DOHH2 (cell line): Measurements from ENCODE around the gene DLGAP1.

Source experiments
- CTCF ChIP-seq: fragments of 200-600 bp; sonication (generic); IDR thresholded peaks from one replicate; pipeline ENCODE4 v1.5.1; 2014; ENCODE audit warnings: antibody characterized with exemption, mild to moderate bottlenecking, low read depth, low read length; ENCODE audit not compliant: poor library complexity, severe bottlenecking
- EZH2phosphoT487 ChIP-seq: fragments of 200-600 bp; sonication (generic); IDR thresholded peaks from 2 replicates; pipeline ENCODE4 v1.6.1; 2017; ENCODE audit warnings: borderline replicate concordance, mild to moderate bottlenecking, antibody characterized with exemption, low read length, moderate library complexity, mixed read lengths

DNA sequence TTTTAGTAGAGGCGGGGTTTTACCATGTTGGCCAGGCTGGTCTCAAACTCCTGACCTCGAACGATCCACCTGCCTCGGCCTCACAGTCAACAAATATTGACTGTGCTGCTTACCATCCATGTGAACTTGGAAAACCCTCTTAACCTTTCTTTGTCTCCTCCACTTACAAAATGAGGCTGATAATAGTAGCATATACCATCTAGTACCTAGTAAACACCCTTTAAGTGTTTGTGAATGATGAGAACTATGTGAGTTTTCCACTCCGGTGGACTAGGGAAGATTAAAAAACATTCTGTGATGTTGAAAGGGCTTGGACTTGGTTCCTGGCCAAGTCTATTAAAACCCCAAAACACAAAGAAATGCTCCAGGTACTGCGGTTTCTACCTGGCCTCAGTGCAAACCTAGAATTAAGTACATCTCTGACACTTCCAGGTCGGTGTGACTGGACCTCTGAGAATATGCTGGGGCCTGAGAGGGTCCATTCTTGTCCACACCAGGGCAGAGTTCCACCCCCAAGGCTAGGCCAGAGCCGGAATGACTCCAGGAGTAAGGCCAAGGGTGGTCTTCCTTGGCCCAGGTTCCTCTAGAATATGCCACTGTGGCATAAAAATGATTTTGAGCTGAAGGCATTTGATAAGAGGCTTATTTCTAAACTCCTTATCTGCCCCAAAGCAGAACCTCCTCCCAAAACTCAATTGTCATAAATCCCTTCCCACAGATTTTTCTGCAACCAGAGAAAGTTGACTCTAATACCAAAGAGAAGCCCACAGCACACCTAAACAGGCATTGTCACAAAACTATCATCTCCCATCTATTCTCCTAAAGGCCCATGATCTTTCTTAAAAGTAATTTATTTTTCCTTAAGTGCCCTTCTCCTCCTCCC, 787.6 kb downstream of the DLGAP1 start:
- TF ChIP-seq CTCF (no peak), EZH2phosphoT487 (no peak)
